ENCODE data around the gene BTN1A1.

Gene BTN1A1

DNA sequence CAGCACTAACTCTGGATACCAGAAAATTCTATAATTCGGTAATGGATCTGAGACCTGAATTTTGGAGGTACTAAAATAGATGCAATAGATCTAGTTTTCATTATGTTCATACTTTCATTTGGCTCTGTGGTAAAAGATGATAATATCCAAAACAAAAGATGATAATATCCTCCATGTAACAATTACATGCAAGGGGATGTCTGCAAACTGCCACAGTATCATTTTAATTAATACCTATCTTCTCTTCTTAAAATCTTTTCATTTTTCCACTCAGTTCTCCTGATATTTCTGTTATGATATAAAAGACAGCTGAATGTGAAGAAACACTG, 26.7 kb upstream of the BTN1A1 start:
- no peak overlapping the region for H3K4me2 ChIP-seq (ENCODE audit: insufficient read depth, low read length, poor library complexity, severe bottlenecking)
- no peak overlapping the region for H3K9ac ChIP-seq (ENCODE audit: low read depth, low read length, poor library complexity)
- H2BK120ac ChIP-seq (ENCODE audit: low read depth, low read length): no peak overlapping the region
- peak overlapping the region; percentile 73 for H2AFZ ChIP-seq (ENCODE audit: low read length)
- H3K27me3 ChIP-seq (ENCODE audit: control insufficient read depth in 3 of 3, insufficient read depth in 3 of 3, low read depth in 1 of 3, low read length in 3 of 3): no peaks in the 10 kb centered on the region
- no peak overlapping the region for H2AK5ac ChIP-seq (ENCODE audit: low read depth, low read length)
- H3K18ac ChIP-seq (ENCODE audit: low read length): no peak overlapping the region
- no peak overlapping the region for H4K91ac ChIP-seq (ENCODE audit: low read depth, low read length, poor library complexity)
- no peaks in the 10 kb centered on the region for H3K9me3 ChIP-seq (replicated peaks in 1 of 2; ENCODE audit: control insufficient read depth in 2 of 2, insufficient read depth in 1 of 2, low read depth in 1 of 2, low read length in 2 of 2)
- H3K4me1 ChIP-seq (ENCODE audit: control insufficient read depth in 2 of 2, insufficient read depth in 1 of 2, low read depth in 1 of 2, low read length in 2 of 2): peaks cover 4 to 9% of the 10 kb centered on the region in 2 donors
- no peak overlapping the region for H3K14ac ChIP-seq (ENCODE audit: low read length)
- H2BK12ac ChIP-seq (ENCODE audit: low read length): no peak overlapping the region
- no peak overlapping the region for H2BK15ac ChIP-seq (ENCODE audit: low read length)
- peaks cover 0 to 18% of the 10 kb centered on the region in 2 donors for H3K36me3 ChIP-seq (replicated peaks in 1 of 2; ENCODE audit: control insufficient read depth in 2 of 2, insufficient read depth in 2 of 2, low read length in 2 of 2)
- H3K4ac ChIP-seq (ENCODE audit: low read length): no peak overlapping the region
- no peaks in the 10 kb centered on the region for H3K79me1 ChIP-seq (ENCODE audit: low read depth, low read length)
- no peak overlapping the region for H2BK5ac ChIP-seq (ENCODE audit: low read length)
- no peak overlapping the region for H4K8ac ChIP-seq (ENCODE audit: low read depth, low read length)
- no peak overlapping the region for H3K23ac ChIP-seq (ENCODE audit: low read depth, low read length, poor library complexity)
- no peak for DNase-seq (ENCODE audit: low spot score)
- H3K4me3 ChIP-seq (ENCODE audit: low read length in 2 of 2): peak overlapping the region in 1 of 2 donors; percentile 56
- H3K27ac ChIP-seq (replicated peaks; ENCODE audit: low read length): no peak overlapping the region
- no CpG with 5 or more reads among the region's 1 CpG for WGBS, 2 donors (ENCODE audit: extremely low coverage in 2 of 2, insufficient read length in 2 of 2, insufficient replicate concordance in 1 of 2)

DNA sequence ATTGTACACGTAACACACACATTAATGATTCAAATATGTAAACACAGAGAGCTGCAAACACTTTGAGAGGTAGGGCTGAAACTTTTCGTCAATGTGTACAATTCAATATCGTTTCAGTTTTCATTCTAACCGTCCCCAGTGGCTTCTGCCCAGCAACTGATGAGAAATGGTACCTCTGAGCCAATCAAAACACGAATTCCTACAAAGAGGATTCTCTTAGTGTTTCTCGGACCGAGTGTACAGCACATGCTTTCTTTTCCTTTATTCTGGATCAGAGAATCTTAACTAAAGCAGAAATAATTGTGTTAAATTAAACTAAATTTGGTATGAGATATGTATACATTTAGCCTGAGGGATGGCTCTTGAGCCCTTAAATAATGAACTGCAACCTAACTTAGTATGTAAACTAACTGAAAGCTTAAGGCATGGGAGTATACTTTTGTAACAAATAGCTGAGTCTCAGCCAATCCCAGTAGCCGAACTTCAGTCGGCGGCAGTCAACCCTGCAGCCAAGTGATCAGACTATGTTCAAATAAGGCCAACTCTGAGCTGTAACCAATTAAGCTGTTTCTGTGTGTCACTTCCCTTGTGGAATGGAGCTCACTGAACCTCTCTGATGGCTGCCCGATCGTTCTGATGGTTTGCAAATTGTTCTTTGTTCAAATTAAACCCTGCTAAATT, 26.2 kb upstream of the BTN1A1 start:
- H2BK120ac ChIP-seq (ENCODE audit: low read depth, low read length): no peak overlapping the region
- peak overlapping the region; percentile 42 for H3K4me2 ChIP-seq (ENCODE audit: insufficient read depth, low read length, poor library complexity, severe bottlenecking)
- H3K18ac ChIP-seq (ENCODE audit: low read length): no peak overlapping the region
- peak overlapping the region in 1 of 2 donors; percentile 56 for H3K4me3 ChIP-seq (ENCODE audit: low read length in 2 of 2)
- no peak overlapping the region for H2BK15ac ChIP-seq (ENCODE audit: low read length)
- peaks cover 0 to 13% of the 10 kb centered on the region in 2 donors for H3K36me3 ChIP-seq (replicated peaks in 1 of 2; ENCODE audit: control insufficient read depth in 2 of 2, insufficient read depth in 2 of 2, low read length in 2 of 2)
- no peak overlapping the region for H3K14ac ChIP-seq (ENCODE audit: low read length)
- H3K23ac ChIP-seq (ENCODE audit: low read depth, low read length, poor library complexity): no peak overlapping the region
- no peak overlapping the region for H2AK5ac ChIP-seq (ENCODE audit: low read depth, low read length)
- peaks cover 4 to 9% of the 10 kb centered on the region in 2 donors for H3K4me1 ChIP-seq (ENCODE audit: control insufficient read depth in 2 of 2, insufficient read depth in 1 of 2, low read depth in 1 of 2, low read length in 2 of 2)
- no peak overlapping the region for H4K8ac ChIP-seq (ENCODE audit: low read depth, low read length)
- peak overlapping the region; percentile 73 for H2AFZ ChIP-seq (ENCODE audit: low read length)
- H4K91ac ChIP-seq (ENCODE audit: low read depth, low read length, poor library complexity): no peak overlapping the region
- H3K27ac ChIP-seq (replicated peaks; ENCODE audit: low read length): peak overlapping the region; percentile 78
- H3K27me3 ChIP-seq (ENCODE audit: control insufficient read depth in 3 of 3, insufficient read depth in 3 of 3, low read depth in 1 of 3, low read length in 3 of 3): no peaks in the 10 kb centered on the region
- peak; percentile 83 for DNase-seq (ENCODE audit: low spot score)
- no peak overlapping the region for H2BK5ac ChIP-seq (ENCODE audit: low read length)
- no CpG with 5 or more reads among the region's 12 CpGs for WGBS, 2 donors (ENCODE audit: extremely low coverage in 2 of 2, insufficient read length in 2 of 2, insufficient replicate concordance in 1 of 2)
- H3K4ac ChIP-seq (ENCODE audit: low read length): no peak overlapping the region
- no peaks in the 10 kb centered on the region for H3K79me1 ChIP-seq (ENCODE audit: low read depth, low read length)
- no peak overlapping the region for H2BK12ac ChIP-seq (ENCODE audit: low read length)
- H3K9ac ChIP-seq (ENCODE audit: low read depth, low read length, poor library complexity): no peak overlapping the region
- H3K9me3 ChIP-seq (replicated peaks in 1 of 2; ENCODE audit: control insufficient read depth in 2 of 2, insufficient read depth in 1 of 2, low read depth in 1 of 2, low read length in 2 of 2): no peaks in the 10 kb centered on the region

GRCh38 chr6:26474439-26474881, 25.6 kb upstream of the BTN1A1 start:
- H3K23ac ChIP-seq (ENCODE audit: low read depth, low read length, poor library complexity): no peak overlapping the region
- no peak overlapping the region for H3K9ac ChIP-seq (ENCODE audit: low read depth, low read length, poor library complexity)
- H3K27me3 ChIP-seq (ENCODE audit: control insufficient read depth in 3 of 3, insufficient read depth in 3 of 3, low read depth in 1 of 3, low read length in 3 of 3): no peaks in the 10 kb centered on the region
- H3K4me2 ChIP-seq (ENCODE audit: insufficient read depth, low read length, poor library complexity, severe bottlenecking): peak overlapping the region; percentile 42
- no peak overlapping the region for H2BK15ac ChIP-seq (ENCODE audit: low read length)
- no peak overlapping the region for H3K14ac ChIP-seq (ENCODE audit: low read length)
- no peaks in the 10 kb centered on the region for H3K9me3 ChIP-seq (replicated peaks in 1 of 2; ENCODE audit: control insufficient read depth in 2 of 2, insufficient read depth in 1 of 2, low read depth in 1 of 2, low read length in 2 of 2)
- H3K18ac ChIP-seq (ENCODE audit: low read length): no peak overlapping the region
- H3K4ac ChIP-seq (ENCODE audit: low read length): no peak overlapping the region
- no peak overlapping the region for H2BK12ac ChIP-seq (ENCODE audit: low read length)
- peak overlapping the region; percentile 56 to 59 for H3K4me3 ChIP-seq (ENCODE audit: low read length in 2 of 2)
- peaks cover 4 to 9% of the 10 kb centered on the region in 2 donors for H3K4me1 ChIP-seq (ENCODE audit: control insufficient read depth in 2 of 2, insufficient read depth in 1 of 2, low read depth in 1 of 2, low read length in 2 of 2)
- peaks cover 0 to 8% of the 10 kb centered on the region in 2 donors for H3K36me3 ChIP-seq (replicated peaks in 1 of 2; ENCODE audit: control insufficient read depth in 2 of 2, insufficient read depth in 2 of 2, low read length in 2 of 2)
- DNase-seq (ENCODE audit: low spot score): no peak
- WGBS, 2 donors (ENCODE audit: extremely low coverage in 2 of 2, insufficient read length in 2 of 2, insufficient replicate concordance in 1 of 2): no CpG with 5 or more reads among the region's 2 CpGs
- no peak overlapping the region for H2BK120ac ChIP-seq (ENCODE audit: low read depth, low read length)
- H2AK5ac ChIP-seq (ENCODE audit: low read depth, low read length): no peak overlapping the region
- no peak overlapping the region for H4K91ac ChIP-seq (ENCODE audit: low read depth, low read length, poor library complexity)
- no peak overlapping the region for H4K8ac ChIP-seq (ENCODE audit: low read depth, low read length)
- H3K79me1 ChIP-seq (ENCODE audit: low read depth, low read length): no peaks in the 10 kb centered on the region
- peak overlapping the region; percentile 78 for H3K27ac ChIP-seq (replicated peaks; ENCODE audit: low read length)
- peak overlapping the region; percentile 73 for H2AFZ ChIP-seq (ENCODE audit: low read length)
- no peak overlapping the region for H2BK5ac ChIP-seq (ENCODE audit: low read length)

DNA sequence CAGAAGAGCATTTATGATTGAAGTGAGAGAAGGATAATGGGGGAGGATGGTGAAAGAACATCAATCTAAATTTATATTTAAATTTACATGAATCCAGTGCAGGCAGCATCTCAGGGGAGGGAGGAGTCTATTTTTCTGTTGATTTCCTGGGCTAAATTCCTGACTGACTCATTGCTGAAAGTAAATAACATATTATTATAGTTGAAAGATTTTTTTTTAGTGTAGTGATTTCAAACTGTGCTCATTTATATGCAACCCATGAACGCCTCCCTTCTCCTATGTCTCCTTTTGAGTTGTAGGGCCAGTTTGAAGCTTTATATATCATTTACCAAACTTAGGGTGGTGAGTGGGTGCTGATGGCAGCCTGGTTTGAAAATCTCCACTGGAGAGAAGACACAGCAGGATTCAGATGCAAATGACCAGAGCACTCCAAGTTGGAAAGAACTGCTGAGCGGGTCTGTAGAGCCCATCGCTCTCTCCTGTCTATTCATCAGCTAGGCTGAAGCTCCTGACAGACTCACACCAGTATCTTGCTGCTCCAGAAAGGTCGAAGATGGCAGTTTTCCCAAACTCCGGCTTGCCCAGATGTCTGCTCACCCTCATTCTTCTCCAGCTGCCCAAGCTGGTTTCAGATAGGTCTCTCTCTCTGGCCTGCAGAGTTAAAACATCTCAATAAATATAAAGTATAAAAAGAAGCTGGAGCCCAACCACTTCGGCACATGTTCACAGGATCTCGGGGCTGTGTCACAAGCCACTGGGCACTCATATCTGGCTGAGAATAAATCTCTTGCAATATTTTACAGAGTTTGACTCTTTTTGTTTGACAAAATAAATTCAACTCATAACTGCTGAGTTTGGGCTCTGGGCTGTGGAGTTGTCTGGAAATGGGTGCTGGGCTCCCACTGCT, 24.0 kb upstream of the BTN1A1 start:
- peak overlapping the region; percentile 56 for H2BK120ac ChIP-seq (ENCODE audit: low read depth, low read length)
- no peak overlapping the region for H4K91ac ChIP-seq (ENCODE audit: low read depth, low read length, poor library complexity)
- H3K9me3 ChIP-seq (replicated peaks in 1 of 2; ENCODE audit: control insufficient read depth in 2 of 2, insufficient read depth in 1 of 2, low read depth in 1 of 2, low read length in 2 of 2): no peaks in the 10 kb centered on the region
- H3K4me3 ChIP-seq (ENCODE audit: low read length in 2 of 2): no peak overlapping the region
- no peak overlapping the region for H2BK5ac ChIP-seq (ENCODE audit: low read length)
- no peak overlapping the region for H3K4me2 ChIP-seq (ENCODE audit: insufficient read depth, low read length, poor library complexity, severe bottlenecking)
- no peak for DNase-seq (ENCODE audit: low spot score)
- peaks cover 4 to 9% of the 10 kb centered on the region in 2 donors for H3K4me1 ChIP-seq (ENCODE audit: control insufficient read depth in 2 of 2, insufficient read depth in 1 of 2, low read depth in 1 of 2, low read length in 2 of 2)
- no peaks in the 10 kb centered on the region for H3K36me3 ChIP-seq (replicated peaks in 1 of 2; ENCODE audit: control insufficient read depth in 2 of 2, insufficient read depth in 2 of 2, low read length in 2 of 2)
- H3K14ac ChIP-seq (ENCODE audit: low read length): no peak overlapping the region
- H3K9ac ChIP-seq (ENCODE audit: low read depth, low read length, poor library complexity): no peak overlapping the region
- H3K79me1 ChIP-seq (ENCODE audit: low read depth, low read length): no peaks in the 10 kb centered on the region
- H3K4ac ChIP-seq (ENCODE audit: low read length): no peak overlapping the region
- H2BK12ac ChIP-seq (ENCODE audit: low read length): no peak overlapping the region
- no peak overlapping the region for H2AK5ac ChIP-seq (ENCODE audit: low read depth, low read length)
- H3K23ac ChIP-seq (ENCODE audit: low read depth, low read length, poor library complexity): no peak overlapping the region
- H2BK15ac ChIP-seq (ENCODE audit: low read length): no peak overlapping the region
- WGBS, 2 donors (ENCODE audit: extremely low coverage in 2 of 2, insufficient read length in 2 of 2, insufficient replicate concordance in 1 of 2): no CpG with 5 or more reads among the region's 7 CpGs
- no peak overlapping the region for H3K18ac ChIP-seq (ENCODE audit: low read length)
- H2AFZ ChIP-seq (ENCODE audit: low read length): no peak overlapping the region
- H3K27ac ChIP-seq (replicated peaks; ENCODE audit: low read length): no peak overlapping the region
- H3K27me3 ChIP-seq (ENCODE audit: control insufficient read depth in 3 of 3, insufficient read depth in 3 of 3, low read depth in 1 of 3, low read length in 3 of 3): no peaks in the 10 kb centered on the region
- H4K8ac ChIP-seq (ENCODE audit: low read depth, low read length): no peak overlapping the region
